ENCODE results near the gene KRT222. TPM values are rescaled to one million over a fixed set of nuclear protein-coding genes. Genes with fewer than 3 reads are reported as not detected.

KRT222 gene
- 0.26 TPM for total RNA-seq
- long read RNA-seq, partial matches to known transcripts: 0 of 2 reads
- long read RNA-seq, other reads (novel, unspliced or antisense): 0 of 2 reads

- no peak for DNase-seq (ENCODE audit: low spot score)
These were observed at the start of gene KRT222 for GRCh38 chr17:40664582-40665333. Gene KRT222 (minus strand): TSS chr17:40665177. CDS start chr17:40665099, 78 bp downstream.

- DNase-seq (ENCODE audit: low spot score): no peak
These were observed 49.5 kb upstream of the KRT222 start for GRCh38 chr17:40714473-40714872.

- no peak for DNase-seq (ENCODE audit: low spot score)
These were observed 42.8 kb upstream of the KRT222 start for GRCh38 chr17:40707745-40708144.

GRCh38 chr17:40705584-40705983, 40.6 kb upstream of the KRT222 start:
- DNase-seq (ENCODE audit: low spot score): no peak

- DNase-seq (ENCODE audit: low spot score): no peak
These were observed 38.7 kb upstream of the KRT222 start, which contains the start of gene KRT24 for GRCh38 chr17:40703652-40704051. Gene KRT24 (minus strand): TSS chr17:40703752. CDS start chr17:40703693, 59 bp downstream.

- no peak for DNase-seq (ENCODE audit: low spot score)
These were observed 37.3 kb upstream of the KRT222 start for GRCh38 chr17:40702271-40702670.

- DNase-seq (ENCODE audit: low spot score): no peak
These were observed 34.9 kb upstream of the KRT222 start for GRCh38 chr17:40699853-40700252.

- DNase-seq (ENCODE audit: low spot score): no peak
These were observed 34.4 kb upstream of the KRT222 start for GRCh38 chr17:40699371-40699770.

- DNase-seq (ENCODE audit: low spot score): no peak
These were observed 32.3 kb upstream of the KRT222 start for GRCh38 chr17:40697297-40697696.

GRCh38 chr17:40696651-40697072, 31.7 kb upstream of the KRT222 start:
- no peak for DNase-seq (ENCODE audit: low spot score)

- no peak for DNase-seq (ENCODE audit: low spot score)
These were observed 31.0 kb upstream of the KRT222 start for GRCh38 chr17:40695874-40696472.

GRCh38 chr17:40694584-40694983, 29.6 kb upstream of the KRT222 start:
- DNase-seq (ENCODE audit: low spot score): no peak

GRCh38 chr17:40687106-40687505, 22.1 kb upstream of the KRT222 start:
- no peak for DNase-seq (ENCODE audit: low spot score)

GRCh38 chr17:40686192-40686591, 21.2 kb upstream of the KRT222 start:
- DNase-seq (ENCODE audit: low spot score): no peak

- DNase-seq (ENCODE audit: low spot score): no peak
These were observed 16.0 kb upstream of the KRT222 start for GRCh38 chr17:40680998-40681397.

GRCh38 chr17:40679523-40679907, 14.5 kb upstream of the KRT222 start:
- DNase-seq (ENCODE audit: low spot score): no peak

- DNase-seq (ENCODE audit: low spot score): no peak
These were observed 14.0 kb upstream of the KRT222 start for GRCh38 chr17:40678902-40679522.

- no peak for DNase-seq (ENCODE audit: low spot score)
These were observed 10.9 kb upstream of the KRT222 start for GRCh38 chr17:40675905-40676304.

- no peak for DNase-seq (ENCODE audit: low spot score)
These were observed 7.7 kb upstream of the KRT222 start for GRCh38 chr17:40672654-40673053.

GRCh38 chr17:40671282-40671681, 6.3 kb upstream of the KRT222 start:
- no peak for DNase-seq (ENCODE audit: low spot score)

- no peak for DNase-seq (ENCODE audit: low spot score)
These were observed 1.4 kb upstream of the KRT222 start for GRCh38 chr17:40666331-40666730.

- DNase-seq (ENCODE audit: low spot score): no peak
These were observed 1.7 kb downstream of the KRT222 start for GRCh38 chr17:40663252-40663651.

Data from mesenteric fat pad (tissue), 1 donor.